ENCODE results near the gene STMN3. TPM values are rescaled to one million over a fixed set of nuclear protein-coding genes. Genes with fewer than 3 reads are reported as not detected.

STMN3 gene
- total RNA-seq, 6 donors from 2014 or later = 2.1 to 16.5 (median 9.1) TPM

- 93 to 95% methylated on average over 19 to 22 of the region's 23 CpGs for WGBS, 2 donors
- Histone ChIP-seq H3K27ac (no peak overlapping the region), H3K27me3 (no peaks in the 10 kb centered on the region), H3K4me3 (no peak overlapping the region), H3K4me1 (peaks cover 3 to 22% (median 12%) of the 10 kb centered on the region in 4 donors), H3K9me3 (no peaks in the 10 kb centered on the region), H3K36me3 (peaks cover 0 to 40% (median 13%) of the 10 kb centered on the region in 4 donors)
- TF ChIP-seq POLR2AphosphoS5 (IDR thresholded peaks at IDR 0.05) = no peak
- no peak for TF ChIP-seq POLR2A (IDR thresholded peaks at IDR 0.05)
- TF ChIP-seq EP300 (IDR thresholded peaks at IDR 0.05) = no peak
- TF ChIP-seq CTCF (IDR thresholded peaks at IDR 0.05) = no peak
- peak in 1 of 2 donors; percentile 70 for DNase-seq
- ATAC-seq (ENCODE audit: low FRiP score in 2 of 2) = no peak
Measured at GRCh38 chr20:63680857-63681608, 27.8 kb upstream of the STMN3 start.

- WGBS, 2 donors = 96 to 98% methylated on average over 8 to 12 of the region's 13 CpGs
- DNase-seq = peak in 1 of 2 donors; percentile 75
Measured at GRCh38 chr20:63680427-63680826, 27.2 kb upstream of the STMN3 start.

GRCh38 chr20:63679799-63680305 is 26.6 kb upstream of the STMN3 start:
- DNase-seq (no peak), ATAC-seq (ENCODE audit: low FRiP score in 2 of 2) (no peak)
- H3K4me1 ChIP-seq = peaks cover 0 to 13% (median 3%) of the 10 kb centered on the region in 4 donors

More at GRCh38 chr20:63680427-63680826, 27.2 kb upstream of the STMN3 start:
- no peak overlapping the region for H3K4me3 ChIP-seq
- H3K4me1 ChIP-seq = peaks cover 0 to 15% (median 6%) of the 10 kb centered on the region in 4 donors
- no peaks in the 10 kb centered on the region for H3K27me3 ChIP-seq
- TF ChIP-seq POLR2AphosphoS5 (IDR thresholded peaks at IDR 0.05) (no peak), CTCF (IDR thresholded peaks at IDR 0.05) (no peak), EP300 (IDR thresholded peaks at IDR 0.05) (no peak), POLR2A (IDR thresholded peaks at IDR 0.05) (no peak)
- H3K36me3 ChIP-seq = peaks cover 0 to 46% (median 16%) of the 10 kb centered on the region in 4 donors
- no peak overlapping the region for H3K27ac ChIP-seq
- ATAC-seq (ENCODE audit: low FRiP score in 2 of 2) = no peak
- no peaks in the 10 kb centered on the region for H3K9me3 ChIP-seq

DNA sequence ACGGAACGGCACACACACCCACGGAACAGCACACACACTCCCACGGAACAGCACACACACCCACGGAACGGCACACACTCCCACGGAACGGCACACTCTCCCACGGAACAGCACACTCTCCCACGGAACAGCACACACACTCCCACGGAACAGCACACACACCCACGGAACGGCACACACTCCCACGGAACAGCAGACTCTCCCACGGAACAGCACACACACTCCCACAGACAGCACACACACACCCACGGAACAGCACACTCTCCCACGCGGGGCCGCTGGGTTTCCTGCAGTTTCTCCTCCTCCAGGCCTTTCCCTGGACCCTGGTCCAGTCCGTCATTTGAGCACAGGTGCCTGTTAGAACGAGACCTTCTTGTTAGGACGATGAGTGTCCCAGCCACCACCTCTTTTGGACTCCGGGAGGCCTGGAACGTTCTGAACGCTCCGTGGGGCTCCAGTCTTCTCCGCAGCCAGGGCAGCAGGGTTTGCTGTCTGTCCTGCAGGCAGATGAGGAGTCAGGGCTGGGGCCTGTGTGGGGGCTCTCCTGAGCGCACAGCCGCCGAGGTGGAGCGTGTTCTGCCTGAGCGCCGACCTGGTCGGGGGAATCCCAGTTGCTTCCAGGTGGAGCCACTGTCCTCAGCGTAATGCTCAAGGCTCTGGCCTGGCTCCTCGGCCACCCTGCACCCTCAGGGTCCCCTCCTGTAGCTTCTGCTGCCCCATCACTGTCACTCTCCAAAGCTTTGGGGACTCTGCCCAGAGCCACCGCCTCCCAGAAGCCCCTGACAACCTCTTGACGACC is 25.6 kb upstream of the STMN3 start:
- TF ChIP-seq POLR2A (IDR thresholded peaks at IDR 0.05) (no peak), EP300 (IDR thresholded peaks at IDR 0.05) (no peak), CTCF (IDR thresholded peaks at IDR 0.05) (no peak), POLR2AphosphoS5 (IDR thresholded peaks at IDR 0.05) (no peak)
- Histone ChIP-seq H3K27ac (no peak overlapping the region), H3K4me3 (no peak overlapping the region), H3K36me3 (peaks cover 0 to 61% (median 21%) of the 10 kb centered on the region in 4 donors), H3K9me3 (no peaks in the 10 kb centered on the region), H3K27me3 (no peaks in the 10 kb centered on the region), H3K4me1 (peaks cover 0 to 13% (median 3%) of the 10 kb centered on the region in 4 donors)
- ATAC-seq (ENCODE audit: low FRiP score in 2 of 2) (no peak), DNase-seq (peak in 1 of 2 donors; percentile 61)
- 90 to 93% methylated on average over 30 to 38 of the region's 38 CpGs for WGBS, 2 donors

More at GRCh38 chr20:63679799-63680305, 26.6 kb upstream of the STMN3 start:
- Histone ChIP-seq H3K4me3 (no peak overlapping the region), H3K9me3 (no peaks in the 10 kb centered on the region), H3K27me3 (no peaks in the 10 kb centered on the region), H3K27ac (no peak overlapping the region), H3K36me3 (peaks cover 0 to 51% (median 16%) of the 10 kb centered on the region in 4 donors)
- 89 to 91% methylated on average over 17 to 19 of the region's 19 CpGs for WGBS, 2 donors
- no peak for TF ChIP-seq CTCF (IDR thresholded peaks at IDR 0.05)
- TF ChIP-seq EP300 (IDR thresholded peaks at IDR 0.05) = no peak
- no peak for TF ChIP-seq POLR2AphosphoS5 (IDR thresholded peaks at IDR 0.05)
- no peak for TF ChIP-seq POLR2A (IDR thresholded peaks at IDR 0.05)
